Loucy (cell line): ENCODE data around the gene PRMT1.

ENCODE experiments used
- EZH2phosphoT487 ChIP-seq: fragments of 200-600 bp; IDR thresholded peaks from 2 replicates; pipeline ENCODE4 v1.6.1; 2018; ENCODE audit warnings: antibody characterized with exemption, mild to moderate bottlenecking, moderate library complexity, borderline replicate concordance
- TF ChIP-seq, protein P1 (sequence below): fragments of 200-600 bp; sonication (generic); conservative IDR thresholded peaks from 2 replicates; pipeline ENCODE4 v1.5.1; 2014; ENCODE audit warnings: mild to moderate bottlenecking, antibody characterized with exemption, low read length

DNA sequence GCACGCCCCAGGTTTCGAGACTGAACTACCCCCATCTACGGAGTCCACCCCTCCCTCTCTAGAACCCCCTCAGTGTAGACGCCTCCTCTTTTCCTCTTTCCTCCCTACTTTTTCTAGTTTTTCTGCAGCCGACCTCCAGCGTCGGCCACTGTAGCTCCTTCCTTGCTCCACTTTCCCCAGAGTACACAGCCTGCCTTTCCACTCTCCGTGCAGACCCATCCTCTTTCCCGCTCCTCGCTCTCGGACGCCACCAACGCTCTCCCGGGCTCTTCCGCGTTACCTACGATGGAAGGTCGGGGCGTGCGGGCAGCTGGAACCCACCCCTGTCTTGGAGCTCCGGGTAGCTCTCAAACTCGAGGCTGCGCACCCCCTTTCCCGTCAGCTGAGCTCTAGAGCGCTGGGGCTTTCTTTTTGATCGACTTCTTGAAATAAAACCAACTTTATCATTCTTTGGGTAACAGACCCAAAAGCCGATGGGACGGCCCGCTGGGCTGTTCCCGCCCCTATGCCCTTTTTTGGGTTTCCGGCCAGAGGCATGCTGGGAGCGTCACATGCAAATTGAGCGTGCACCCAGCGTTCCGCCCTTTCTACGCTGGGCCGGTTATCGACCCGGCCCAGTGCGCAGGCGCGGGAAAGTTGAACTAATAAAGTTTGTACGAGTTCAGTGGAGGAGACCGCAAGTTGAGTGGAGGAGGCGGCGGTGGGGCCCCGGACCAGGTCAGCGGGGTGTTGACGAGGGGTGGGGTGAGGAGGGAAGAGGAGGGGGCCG, 11.5 kb upstream of the PRMT1 start, which contains the start of the genes BCL2L12 and IRF3:
- TF ChIP-seq EZH2phosphoT487: no peak
- TF ChIP-seq, protein P1, sequence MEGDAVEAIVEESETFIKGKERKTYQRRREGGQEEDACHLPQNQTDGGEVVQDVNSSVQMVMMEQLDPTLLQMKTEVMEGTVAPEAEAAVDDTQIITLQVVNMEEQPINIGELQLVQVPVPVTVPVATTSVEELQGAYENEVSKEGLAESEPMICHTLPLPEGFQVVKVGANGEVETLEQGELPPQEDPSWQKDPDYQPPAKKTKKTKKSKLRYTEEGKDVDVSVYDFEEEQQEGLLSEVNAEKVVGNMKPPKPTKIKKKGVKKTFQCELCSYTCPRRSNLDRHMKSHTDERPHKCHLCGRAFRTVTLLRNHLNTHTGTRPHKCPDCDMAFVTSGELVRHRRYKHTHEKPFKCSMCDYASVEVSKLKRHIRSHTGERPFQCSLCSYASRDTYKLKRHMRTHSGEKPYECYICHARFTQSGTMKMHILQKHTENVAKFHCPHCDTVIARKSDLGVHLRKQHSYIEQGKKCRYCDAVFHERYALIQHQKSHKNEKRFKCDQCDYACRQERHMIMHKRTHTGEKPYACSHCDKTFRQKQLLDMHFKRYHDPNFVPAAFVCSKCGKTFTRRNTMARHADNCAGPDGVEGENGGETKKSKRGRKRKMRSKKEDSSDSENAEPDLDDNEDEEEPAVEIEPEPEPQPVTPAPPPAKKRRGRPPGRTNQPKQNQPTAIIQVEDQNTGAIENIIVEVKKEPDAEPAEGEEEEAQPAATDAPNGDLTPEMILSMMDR: no peak
